Testis (tissue), 3 donors: ENCODE measurements around the gene GFRA1. TPM values are rescaled to one million over a fixed set of nuclear protein-coding genes. Genes with fewer than 3 reads are reported as not detected.
"Not testable (repeated sequence)": the region's sequence is repeated elsewhere in the genome, so short reads cannot be mapped to it uniquely, and the experiment has no call there.

Experiments used
- DNase-seq: peaks from one replicate; pipeline ENCODE4 v3.0.0-alpha.2; 2019
- H3K27ac ChIP-seq, 2 donors: fragments of 200-600 bp; sonication (generic); one replicate each; pipeline ENCODE4 v1.5.1; 2019
- H3K27me3 ChIP-seq: fragments of 200-600 bp; sonication (generic); one replicate; pipeline ENCODE4 v1.5.1; 2019
- H3K36me3 ChIP-seq: fragments of 200-600 bp; sonication (generic); one replicate; pipeline ENCODE4 v1.5.1; 2017; ENCODE audit warnings: low read depth; ENCODE audit errors: missing control alignments
- H3K4me1 ChIP-seq: fragments of 200-600 bp; sonication (generic); one replicate; pipeline ENCODE4 v1.5.1; 2019
- H3K4me3 ChIP-seq, 2 donors: fragments of 200-600 bp; sonication (generic); one replicate each; pipeline ENCODE4 v1.5.1; 2017 to 2019
- H3K9me3 ChIP-seq: fragments of 200-600 bp; sonication (generic); one replicate; pipeline ENCODE4 v1.5.1; 2017
- CTCF ChIP-seq, 3 experiments: fragments of 450-650 bp in 2 of 3; fragments of 200-600 bp in 1 of 3; sonication (generic) in 1 of 3; IDR thresholded peaks; one replicate each; pipeline ENCODE4 v1.5.1; 2016 to 2019; ENCODE audit warnings: antibody characterized with exemption in 3 of 3, mild to moderate bottlenecking in 2 of 3, moderate library complexity in 1 of 3
- POLR2A ChIP-seq: fragments of 450-650 bp; IDR thresholded peaks from one replicate; pipeline ENCODE4 v1.6.1; 2017; ENCODE audit warnings: antibody characterized with exemption, mild to moderate bottlenecking, moderate library complexity
- WGBS, 2 donors: methylation state at CpG; one replicate each; pipeline ENCODE4 v1.1.5; 2018; 5-methylcytosine and 5-hydroxymethylcytosine counted together
- intact Hi-C: fragments of 100-400 bp; cut with DNase I; formaldehyde crosslinking; loops from one replicate; pipeline ENCODE4 v1.15.1; 2023; ENCODE audit warnings: low total_unique reads
- polyA plus RNA-seq: library from polyadenylated mRNA; stranded (reverse); fragments of 350-450 nt; fragmentation: Illumina TruSeq; extraction: RNeasy Lipid Tissue Mini Kit (QIAGEN cat#74804); gene quantifications from one replicate; pipeline ENCODE4 v1.2.3, GENCODE V29; 2014; ENCODE audit warnings: low read depth, low replicate concordance; ENCODE audit not compliant: insufficient read depth
- total RNA-seq, 2 donors: library from RNA; depleted of rRNA; stranded (reverse); fragments of >200 nt; gene quantifications; one replicate each; pipeline ENCODE4 v1.2.3, GENCODE V29; 2016

The GFRA1 gene
- total and polyA plus RNA-seq, 3 donors from 2014 or later, result 8.6 to 23.8 (median 17.7) TPM

- Histone ChIP-seq H3K36me3 (no peaks in the 10 kb centered on the region), H3K4me1 (no peaks in the 10 kb centered on the region), H3K4me3 (no peak overlapping the region), H3K9me3 (no peaks in the 10 kb centered on the region), H3K27me3 (no peaks in the 10 kb centered on the region), H3K27ac (no peak overlapping the region)
- WGBS, 2 donors, result 80 to 91% methylated on average over 8 of the region's 8 CpGs
- TF ChIP-seq POLR2A, result no peak
- TF ChIP-seq CTCF (IDR thresholded peaks at IDR 0.05), result no peak
- intact Hi-C loops, result no loop called here
- no peak for DNase-seq
These were observed 229.1 kb downstream of the GFRA1 start for GRCh38 chr10:116043861-116044260.

- Histone ChIP-seq H3K4me3 (no peak overlapping the region), H3K9me3 (no peaks in the 10 kb centered on the region), H3K27ac (no peak overlapping the region), H3K36me3 (no peaks in the 10 kb centered on the region), H3K4me1 (no peaks in the 10 kb centered on the region), H3K27me3 (no peaks in the 10 kb centered on the region)
- WGBS, 2 donors, result 92 to 94% methylated on average over 3 of the region's 3 CpGs
- TF ChIP-seq CTCF (IDR thresholded peaks at IDR 0.05) (no peak), POLR2A (no peak)
- intact Hi-C loops, result no loop called here
- DNase-seq, result no peak
These were observed 229.7 kb downstream of the GFRA1 start for GRCh38 chr10:116043304-116043703.

GRCh38 chr10:116041948-116042347, 231.1 kb downstream of the GFRA1 start:
- Histone ChIP-seq H3K4me3 (no peak overlapping the region), H3K27ac (no peak overlapping the region), H3K4me1 (no peaks in the 10 kb centered on the region), H3K36me3 (no peaks in the 10 kb centered on the region), H3K27me3 (no peaks in the 10 kb centered on the region), H3K9me3 (no peaks in the 10 kb centered on the region)
- DNase-seq, result no peak
- 94 to 95% methylated on average over 4 of the region's 4 CpGs for WGBS, 2 donors
- intact Hi-C loops, result no loop called here
- TF ChIP-seq POLR2A (no peak), CTCF (IDR thresholded peaks at IDR 0.05) (no peak)

GRCh38 chr10:116039612-116040011, 233.4 kb downstream of the GFRA1 start:
- intact Hi-C loops, result no loop called here
- Histone ChIP-seq H3K9me3 (no peaks in the 10 kb centered on the region), H3K27ac (no peak overlapping the region), H3K4me1 (no peaks in the 10 kb centered on the region), H3K36me3 (no peaks in the 10 kb centered on the region), H3K27me3 (no peaks in the 10 kb centered on the region), H3K4me3 (no peak overlapping the region)
- 83 to 84% methylated on average over 6 of the region's 6 CpGs for WGBS, 2 donors
- DNase-seq, result no peak
- no peak for TF ChIP-seq POLR2A
- no peak for TF ChIP-seq CTCF (IDR thresholded peaks at IDR 0.05)

- WGBS, 2 donors, result 68 to 79% methylated on average over 3 of the region's 3 CpGs
- H3K36me3 ChIP-seq, result no peaks in the 10 kb centered on the region
- DNase-seq, result no peak
- intact Hi-C loops, result no loop called here
- H3K4me1 ChIP-seq, result no peaks in the 10 kb centered on the region
- H3K4me3 ChIP-seq, result no peak overlapping the region
- H3K27me3 ChIP-seq, result no peaks in the 10 kb centered on the region
- H3K9me3 ChIP-seq, result no peaks in the 10 kb centered on the region
- no peak overlapping the region for H3K27ac ChIP-seq
- no peak for TF ChIP-seq POLR2A
- TF ChIP-seq CTCF (IDR thresholded peaks at IDR 0.05), result no peak
These were observed 234.7 kb downstream of the GFRA1 start for GRCh38 chr10:116038259-116038658.

- H3K9me3 ChIP-seq, intact Hi-C loops, H3K36me3 ChIP-seq, H3K27me3 ChIP-seq, H3K4me1 ChIP-seq, DNase-seq, H3K27ac ChIP-seq, H3K4me3 ChIP-seq: not testable (repeated sequence)
These were observed 237.6 kb downstream of the GFRA1 start for GRCh38 chr10:116035406-116035805.
